Posterior vena cava (tissue), 2 donors: Measurements from ENCODE around the gene ITGB2. TPM values are rescaled to one million over a fixed set of nuclear protein-coding genes. Genes with fewer than 3 reads are reported as not detected.
"Not testable (repeated sequence)": the region's sequence is repeated elsewhere in the genome, so short reads cannot be mapped to it uniquely, and the experiment has no call there.

Source experiments
- DNase-seq: peaks from one replicate; pipeline ENCODE4 v3.0.0-alpha.2; 2020; ENCODE audit warnings: low spot score
- intact Hi-C, 2 donors: fragments of 100-400 bp; cut with DNase I; formaldehyde crosslinking; loops; one replicate each; pipeline versions ENCODE4 v1.14.1 to v1.14.2; 2022 to 2023
- total RNA-seq, 2 donors: library from RNA; stranded (reverse); fragmentation: NEBNext Ultra II Directional; extraction: Animal tissue kit (Norgen Biotek cat#: 25700); gene quantifications; one replicate each; pipeline ENCODE4 v1.2.1, GENCODE V29; 2021
- donor health status: DM: yes; HTN: yes; CAD: no.
- donor health status: DM: yes; HTN: yes; CAD: no.

The ITGB2 gene
- total RNA-seq, 2 donors from 2014 or later, result 47.9 to 122 TPM

DNA sequence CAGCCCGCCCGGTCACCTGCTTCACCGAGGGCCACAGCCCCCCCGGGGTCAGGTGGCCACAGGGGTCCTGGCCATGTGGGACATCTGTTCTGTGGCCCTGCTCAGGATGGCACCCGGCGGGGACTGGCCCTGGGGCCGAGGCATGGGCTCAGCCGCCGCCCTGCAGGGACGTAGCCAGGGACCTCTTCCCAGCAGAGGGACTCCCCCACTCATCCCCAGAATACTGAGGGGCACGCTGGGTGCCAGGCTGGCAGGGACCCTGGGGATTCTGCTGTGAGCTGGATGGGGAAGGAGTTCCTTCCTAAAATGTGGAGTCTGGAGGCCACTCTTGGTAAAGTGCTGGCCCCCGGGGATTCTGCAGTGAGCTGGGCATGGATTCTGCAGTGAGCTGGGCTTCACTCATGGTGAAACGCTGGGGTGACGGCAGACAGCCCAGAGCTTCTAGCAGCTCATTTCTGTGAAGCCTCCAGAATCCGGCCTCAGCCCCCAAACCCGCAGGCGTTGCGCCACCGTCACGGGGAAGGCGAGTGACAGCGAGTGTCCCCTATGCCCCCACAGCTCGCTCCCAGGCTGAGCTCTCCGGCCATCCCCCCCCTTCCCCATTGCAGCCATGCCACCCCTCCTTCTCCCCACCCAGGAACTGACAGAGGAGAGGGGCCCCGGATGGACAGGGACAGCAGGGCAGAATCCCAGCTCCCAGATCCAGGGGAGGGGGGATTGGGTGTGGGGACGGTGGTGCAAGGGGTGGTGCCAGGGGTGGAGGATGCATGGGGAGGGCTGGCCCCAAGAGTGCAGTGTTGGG, 1.4 kb downstream of the ITGB2 start:
- DNase-seq, result no peak
- intact Hi-C loops, result loop anchor here in 1 of 2 donors (10.0 kb wide), 1 partner anchor 305 kb away; the partner anchor contains the start of gene KRTAP10-8

DNA sequence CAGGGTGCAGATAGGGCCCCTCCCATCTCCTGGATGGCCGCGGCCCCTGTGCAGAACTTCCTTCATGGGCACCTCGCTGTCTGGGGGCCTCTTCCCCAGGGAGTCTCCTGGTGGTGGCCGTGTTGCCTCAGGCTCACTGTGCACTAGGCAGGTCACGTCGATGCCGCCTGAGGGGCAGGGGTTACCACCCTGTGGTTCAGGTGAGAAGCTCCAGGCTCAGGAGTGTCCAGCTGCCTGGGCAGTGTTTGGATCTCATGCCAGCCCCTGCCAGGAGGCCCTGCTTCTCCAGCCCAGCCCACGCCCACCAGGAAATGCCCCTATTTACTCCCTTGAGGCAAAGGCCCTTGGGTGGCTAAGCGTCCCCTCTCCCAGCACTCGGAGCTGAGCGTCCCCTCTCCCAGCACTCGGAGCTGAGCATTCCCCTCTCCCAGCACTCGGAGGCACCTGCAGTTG, 2.1 kb downstream of the ITGB2 start:
- no peak for DNase-seq
- intact Hi-C loops, result loop anchor here in 1 of 2 donors (10.0 kb wide), 1 partner anchor 304 kb away; the partner anchor contains the start of gene KRTAP10-8

DNA sequence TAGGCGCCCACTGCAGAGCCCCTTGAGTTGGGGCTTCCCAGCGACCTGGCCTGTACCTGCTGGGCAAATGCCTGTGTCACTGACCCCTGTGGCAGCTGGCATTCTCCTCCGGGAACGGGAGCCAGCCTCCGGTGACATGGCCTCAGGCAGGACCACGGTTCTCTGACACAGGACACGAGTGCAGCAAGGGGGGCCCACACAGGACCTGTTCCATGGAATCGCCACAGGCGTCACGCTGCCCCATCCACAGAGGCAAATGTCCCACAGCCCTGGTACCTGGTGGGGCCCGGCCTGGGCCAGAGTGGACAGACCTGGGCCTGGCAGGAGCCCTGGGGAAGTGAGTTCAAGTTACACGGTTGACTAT, 2.6 kb downstream of the ITGB2 start:
- intact Hi-C loops, result loop anchor here in 1 of 2 donors (10.0 kb wide), 1 partner anchor 303 kb away; the partner anchor contains the start of gene KRTAP10-8
- DNase-seq, result no peak

DNA sequence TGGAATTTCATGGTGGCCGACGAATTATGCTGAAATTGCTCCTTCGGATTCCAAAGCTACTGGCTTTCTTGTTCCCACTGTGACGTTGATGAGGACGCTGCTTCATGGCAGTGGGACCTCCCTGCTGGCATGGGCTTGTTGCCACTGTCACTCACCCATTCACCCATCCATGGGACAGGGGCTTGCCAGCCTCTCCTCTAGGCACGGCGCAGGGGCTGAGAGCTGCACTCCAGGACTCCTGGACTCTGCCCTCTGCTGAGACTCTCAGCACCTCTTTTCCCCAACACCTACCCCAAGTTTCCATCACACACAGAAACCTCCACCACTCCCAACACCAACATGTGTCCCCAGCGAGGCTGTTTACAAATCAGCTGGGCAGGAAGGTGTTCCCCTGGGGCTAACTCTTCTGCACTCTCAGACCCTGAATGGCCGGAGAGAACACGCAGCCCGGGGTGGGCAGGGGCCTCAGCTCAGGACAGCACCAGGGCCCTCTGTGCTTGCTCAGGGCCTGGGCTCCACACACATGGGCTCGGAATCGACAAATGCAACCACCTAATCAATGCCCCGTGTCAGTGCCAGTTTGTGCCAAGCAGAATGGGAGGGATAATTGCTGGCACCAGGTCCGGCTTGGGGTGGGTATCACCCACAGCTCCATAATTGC, 3.1 kb downstream of the ITGB2 start:
- DNase-seq, result no peak
- intact Hi-C loops, result loop anchor here in 1 of 2 donors (10.0 kb wide), 1 partner anchor 303 kb away; the partner anchor contains the start of gene KRTAP10-8

GRCh38 chr21:44916965-44917364, 3.7 kb downstream of the ITGB2 start:
- intact Hi-C loops, result loop anchor here in 1 of 2 donors (10.0 kb wide), 1 partner anchor 302 kb away; the partner anchor contains the start of gene KRTAP10-8
- no peak for DNase-seq

- intact Hi-C loops, result loop anchor here in 1 of 2 donors (10.0 kb wide), 1 partner anchor 300 kb away; the partner anchor contains the start of gene KRTAP10-8
These were observed 6.4 kb downstream of the ITGB2 start for GRCh38 chr21:44914176-44914874.

DNA sequence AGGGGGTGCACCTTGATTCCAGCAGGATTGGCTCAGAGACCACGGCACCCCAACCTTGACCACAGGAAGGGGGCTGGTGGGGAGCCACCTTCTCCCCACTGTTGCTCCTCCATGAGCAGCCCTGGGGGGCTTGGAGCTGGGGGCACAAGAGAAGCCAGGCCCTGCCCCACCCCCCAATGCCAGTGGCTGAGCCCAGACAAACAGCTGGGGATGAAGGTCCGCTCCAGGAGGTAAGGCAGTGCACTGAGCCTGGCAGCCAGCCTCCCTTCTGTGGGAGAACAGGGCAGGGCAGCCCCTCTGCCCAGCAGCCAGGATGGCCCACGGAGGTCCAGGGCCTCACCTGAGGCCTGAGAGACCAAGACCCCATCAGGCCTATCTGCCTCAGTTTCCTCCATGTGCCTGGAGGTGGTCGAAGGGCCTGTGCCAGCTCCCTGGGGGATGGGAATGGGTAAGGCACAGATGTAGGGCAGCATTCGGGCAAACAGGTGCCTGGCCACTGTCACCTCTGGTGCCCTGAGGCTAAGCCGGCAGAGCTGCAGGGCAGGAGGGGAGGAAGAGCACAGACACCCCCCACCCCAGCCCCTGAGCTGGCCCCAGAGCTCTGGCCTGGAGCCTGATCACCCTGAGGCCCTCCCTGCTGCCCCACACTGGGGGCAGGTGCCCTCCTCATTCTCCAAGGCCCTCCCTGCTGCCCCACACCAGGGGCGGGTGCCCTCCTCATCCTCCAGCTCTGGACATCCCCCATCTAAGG, 7.1 kb downstream of the ITGB2 start:
- DNase-seq, result no peak
- intact Hi-C loops, result loop anchor here in 1 of 2 donors (10.0 kb wide), 1 partner anchor 299 kb away; the partner anchor contains the start of gene KRTAP10-8

More at GRCh38 chr21:44914176-44914874, 6.4 kb downstream of the ITGB2 start:
- no peak for DNase-seq

DNA sequence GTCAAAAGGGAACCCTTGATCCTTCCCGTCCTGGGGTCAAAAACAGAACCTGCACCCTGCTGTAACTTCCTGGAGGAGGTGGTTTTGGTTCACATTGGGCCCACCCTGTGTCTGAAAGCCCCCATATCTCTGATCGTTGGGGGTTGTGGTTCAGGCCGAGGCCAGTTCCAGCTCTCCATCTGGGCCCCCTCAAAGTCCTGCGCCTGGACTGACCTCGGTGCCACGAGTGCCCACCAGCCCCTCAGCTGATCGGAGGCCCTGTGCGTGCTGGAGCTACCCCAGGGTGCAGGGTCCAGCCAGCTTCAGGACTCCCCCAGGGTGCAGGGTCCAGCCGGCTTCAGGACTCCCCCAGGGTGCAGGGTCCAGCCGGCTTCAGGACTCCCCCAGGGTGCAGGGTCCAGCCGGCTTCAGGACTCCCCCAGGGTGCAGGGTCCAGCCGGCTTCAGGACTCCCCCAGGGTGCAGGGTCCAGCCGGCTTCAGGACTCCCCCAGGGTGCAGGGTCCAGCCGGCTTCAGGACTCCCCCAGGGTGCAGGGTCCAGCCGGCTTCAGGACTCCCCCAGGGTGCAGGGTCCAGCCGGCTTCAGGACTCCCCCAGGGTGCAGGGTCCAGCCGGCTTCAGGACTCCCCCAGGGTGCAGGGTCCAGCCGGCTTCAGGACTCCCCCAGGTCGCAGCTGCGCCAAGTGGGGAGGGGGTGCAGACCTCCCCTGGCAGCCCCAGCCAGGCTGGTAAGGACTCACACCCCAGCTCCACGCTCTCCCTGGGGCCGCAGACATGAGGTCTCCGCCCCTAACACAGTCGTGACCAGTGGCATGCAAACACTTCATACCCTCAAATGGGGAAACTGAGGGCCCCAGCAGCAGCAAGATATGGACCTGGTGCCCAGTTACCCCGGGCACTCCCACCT, 7.9 kb downstream of the ITGB2 start:
- not testable (repeated sequence) for DNase-seq
- intact Hi-C loops, result loop anchor here in 1 of 2 donors (10.0 kb wide), 1 partner anchor 298 kb away; the partner anchor contains the start of gene KRTAP10-8

DNA sequence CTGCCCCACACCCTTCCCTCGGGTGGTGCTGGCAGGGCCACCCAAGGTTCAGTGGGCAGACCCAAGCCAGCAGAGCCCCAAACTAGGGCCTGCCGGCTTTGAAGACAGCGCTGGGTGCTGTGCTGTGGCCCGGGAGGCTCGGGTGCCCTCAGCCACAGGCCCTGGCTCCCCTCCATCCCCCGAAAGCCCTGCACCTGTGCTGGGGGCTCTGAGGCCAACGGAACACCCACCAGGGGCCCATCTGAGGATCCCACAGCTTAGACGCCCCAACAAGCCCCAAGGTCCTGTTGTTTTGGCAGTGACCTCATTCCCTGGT, 8.6 kb downstream of the ITGB2 start:
- no peak for DNase-seq
- intact Hi-C loops, result loop anchor here in 1 of 2 donors (10.0 kb wide), 1 partner anchor 297 kb away; the partner anchor contains the start of gene KRTAP10-8

DNA sequence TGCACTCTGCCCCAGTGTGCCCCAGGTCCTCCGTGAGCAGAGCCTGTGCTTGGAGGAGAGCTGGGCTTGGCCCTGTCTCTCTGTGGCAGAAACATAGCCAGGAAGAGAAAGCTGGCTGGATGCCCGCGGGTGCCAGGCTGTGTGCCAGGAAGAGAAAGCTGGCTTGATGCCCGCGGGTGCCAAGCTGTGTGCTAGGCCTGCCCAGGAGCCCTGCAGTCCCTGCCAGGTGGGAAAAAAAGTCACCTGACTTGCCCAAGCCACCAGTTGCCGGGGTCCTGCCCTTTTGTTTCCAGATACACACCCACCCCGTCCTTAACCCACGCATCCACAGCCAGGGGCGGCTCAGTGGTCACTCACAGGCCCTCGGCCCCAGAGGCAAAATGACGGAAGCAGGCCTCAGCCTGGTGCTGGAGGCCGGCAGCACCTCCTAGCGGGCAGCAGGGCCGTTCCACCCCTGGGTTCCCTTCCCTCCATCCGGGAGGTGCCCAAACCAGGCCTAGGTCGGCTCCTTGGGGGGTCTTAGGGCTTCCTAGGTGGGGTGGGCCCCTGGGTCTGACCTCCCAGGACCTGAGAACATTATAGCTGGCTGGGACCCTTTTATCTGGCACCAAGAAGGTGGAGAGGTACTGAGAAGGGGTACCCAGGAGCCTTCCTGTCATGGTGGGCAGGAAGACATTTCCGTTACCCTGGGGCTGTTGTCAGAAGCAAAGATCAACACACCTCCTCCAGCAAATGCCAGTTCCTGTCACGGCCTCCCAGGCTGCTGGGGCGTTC, 9.1 kb downstream of the ITGB2 start:
- DNase-seq, result peak; percentile 92
- intact Hi-C loops, result loop anchor here in 1 of 2 donors (10.0 kb wide), 1 partner anchor 297 kb away; the partner anchor contains the start of gene KRTAP10-8

DNA sequence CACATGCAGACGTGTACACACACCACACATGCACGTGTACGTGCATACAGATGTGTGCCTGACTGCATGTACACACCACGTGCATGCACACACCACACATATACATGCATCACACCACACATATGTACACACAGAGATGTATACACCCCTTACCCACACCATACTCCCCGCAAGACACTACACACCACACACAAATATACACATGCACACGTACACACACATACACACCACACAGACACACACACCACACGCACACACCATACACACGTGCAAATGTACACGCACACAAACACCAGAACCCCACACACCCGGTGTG, 9.7 kb downstream of the ITGB2 start:
- DNase-seq, result no peak
- intact Hi-C loops, result loop anchor here in 1 of 2 donors (10.0 kb wide), 1 partner anchor 296 kb away; the partner anchor contains the start of gene KRTAP10-8

- intact Hi-C loops, result loop anchor here in 1 of 2 donors (10.0 kb wide), 1 partner anchor 296 kb away; the partner anchor contains the start of gene KRTAP10-8
- no peak for DNase-seq
These were observed 10.3 kb downstream of the ITGB2 start for GRCh38 chr21:44910229-44911067.

DNA sequence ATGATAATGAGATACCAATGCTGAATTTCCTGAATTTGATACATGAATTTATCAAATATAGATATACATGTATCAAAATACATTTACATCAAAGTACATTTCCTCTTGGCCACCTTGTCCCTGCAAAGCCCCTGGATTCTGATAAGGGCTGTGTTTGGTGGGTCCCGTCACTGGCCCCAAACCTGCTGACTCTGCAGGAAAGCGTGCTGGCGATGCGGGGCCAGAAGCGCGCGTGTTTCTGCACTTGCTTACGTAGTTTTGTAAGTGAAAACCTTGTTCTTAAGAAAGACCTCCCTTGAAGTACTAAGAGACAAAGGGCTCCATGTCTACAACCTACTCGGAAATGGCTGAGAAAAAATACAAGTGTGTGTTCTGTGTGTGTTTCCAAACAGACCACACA, 11.0 kb downstream of the ITGB2 start:
- intact Hi-C loops, result loop anchor here in 1 of 2 donors (10.0 kb wide), 1 partner anchor 295 kb away; the partner anchor contains the start of gene KRTAP10-8

DNA sequence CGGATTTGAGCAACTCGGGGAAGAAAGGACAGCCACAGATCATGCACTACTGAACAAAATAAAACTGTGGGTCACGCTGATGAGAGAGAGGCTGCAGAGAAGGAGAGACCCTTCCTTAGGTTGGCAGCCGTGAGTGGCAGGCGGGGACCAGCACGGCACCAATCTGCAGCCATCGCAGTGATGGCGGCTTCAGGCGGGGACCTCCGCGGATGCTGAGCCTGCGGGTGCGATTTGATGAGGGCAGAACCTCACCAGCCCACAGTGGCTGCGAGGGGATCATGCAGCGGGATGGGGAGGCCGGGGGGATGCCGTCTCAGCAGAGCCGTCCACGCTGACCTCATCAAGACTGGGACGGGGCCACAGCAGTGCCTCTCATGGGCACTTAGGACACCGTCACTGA, 11.8 kb downstream of the ITGB2 start:
- intact Hi-C loops, result no loop called here
- no peak for DNase-seq

More for the DNA sequence above, 11.0 kb downstream of the ITGB2 start:
- no peak for DNase-seq

DNA sequence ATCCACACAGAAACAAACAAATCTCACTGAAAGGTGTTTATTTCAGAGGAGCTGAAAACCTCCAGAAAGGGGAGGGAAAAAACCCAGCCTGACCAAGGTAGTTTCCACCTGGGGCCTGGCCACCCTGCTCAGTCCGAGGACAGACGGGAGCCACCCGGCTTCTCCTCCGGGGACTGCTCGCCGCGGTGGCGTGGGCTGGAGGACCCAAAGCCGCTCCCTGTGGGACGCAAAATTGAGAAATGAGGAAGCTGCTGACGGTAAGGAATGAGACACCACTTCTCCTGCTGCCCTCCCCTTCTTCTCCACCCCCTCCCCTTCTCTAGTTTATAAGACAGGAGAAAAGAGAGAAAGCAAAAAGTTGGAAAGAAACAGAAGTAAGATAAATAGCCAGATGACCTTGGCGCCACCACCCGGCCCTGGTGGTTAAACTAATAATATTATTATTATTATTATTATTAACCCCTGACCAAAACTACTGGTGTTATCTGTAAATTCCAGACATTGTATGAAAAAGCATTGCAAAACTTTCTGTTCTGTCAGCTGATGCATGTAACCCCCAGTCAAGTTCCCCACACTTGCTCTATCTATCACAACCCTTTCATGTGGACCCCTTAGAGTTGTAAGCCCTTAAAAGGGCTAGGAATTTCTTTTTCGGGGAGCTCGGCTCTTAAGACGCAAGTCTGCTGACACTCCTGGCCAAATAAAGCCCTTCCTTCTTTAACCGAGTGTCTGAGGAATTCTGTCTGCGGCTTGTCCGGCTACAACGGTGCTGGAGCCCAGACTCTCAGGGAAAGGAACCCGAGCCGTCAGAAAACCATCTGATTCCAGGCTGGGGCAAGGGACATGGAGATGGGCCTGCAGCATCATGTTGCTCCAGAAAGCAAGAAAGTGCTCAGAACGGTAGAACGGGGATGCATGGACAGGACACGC, 12.5 kb downstream of the ITGB2 start:
- peak; percentile 92 for DNase-seq
- intact Hi-C loops, result no loop called here
